Esophagus muscularis mucosa (tissue), 3 donors: Measurements from ENCODE around the gene ADAMTS17.

Experiments used
- POLR2A ChIP-seq: fragments of 450-650 bp; IDR thresholded peaks from one replicate; pipeline ENCODE4 v1.6.1; 2017; ENCODE audit warnings: antibody characterized with exemption, moderate library complexity, mild to moderate bottlenecking, low read depth
- TF ChIP-seq, protein P1 (sequence below), 3 experiments: fragments of 200-600 bp in 2 of 3; fragments of 450-650 bp in 1 of 3; sonication (generic) in 2 of 3; IDR thresholded peaks; one replicate each; pipeline ENCODE4 v1.5.1; 2017 to 2019; ENCODE audit warnings: antibody characterized with exemption in 3 of 3, mild to moderate bottlenecking in 2 of 3, moderate library complexity in 1 of 3

- no peak for TF ChIP-seq POLR2A
- TF ChIP-seq, protein P1, sequence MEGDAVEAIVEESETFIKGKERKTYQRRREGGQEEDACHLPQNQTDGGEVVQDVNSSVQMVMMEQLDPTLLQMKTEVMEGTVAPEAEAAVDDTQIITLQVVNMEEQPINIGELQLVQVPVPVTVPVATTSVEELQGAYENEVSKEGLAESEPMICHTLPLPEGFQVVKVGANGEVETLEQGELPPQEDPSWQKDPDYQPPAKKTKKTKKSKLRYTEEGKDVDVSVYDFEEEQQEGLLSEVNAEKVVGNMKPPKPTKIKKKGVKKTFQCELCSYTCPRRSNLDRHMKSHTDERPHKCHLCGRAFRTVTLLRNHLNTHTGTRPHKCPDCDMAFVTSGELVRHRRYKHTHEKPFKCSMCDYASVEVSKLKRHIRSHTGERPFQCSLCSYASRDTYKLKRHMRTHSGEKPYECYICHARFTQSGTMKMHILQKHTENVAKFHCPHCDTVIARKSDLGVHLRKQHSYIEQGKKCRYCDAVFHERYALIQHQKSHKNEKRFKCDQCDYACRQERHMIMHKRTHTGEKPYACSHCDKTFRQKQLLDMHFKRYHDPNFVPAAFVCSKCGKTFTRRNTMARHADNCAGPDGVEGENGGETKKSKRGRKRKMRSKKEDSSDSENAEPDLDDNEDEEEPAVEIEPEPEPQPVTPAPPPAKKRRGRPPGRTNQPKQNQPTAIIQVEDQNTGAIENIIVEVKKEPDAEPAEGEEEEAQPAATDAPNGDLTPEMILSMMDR (IDR thresholded peaks at IDR 0.05) = no peak
Measured at GRCh38 chr15:100174904-100175275, 166.9 kb downstream of the ADAMTS17 start.
